WI38 (cell line): ENCODE data around the gene FNDC8.
A peak's percentile ranks its signal among the peaks of the same experiment; 100 is the strongest.

ENCODE experiments used
- H3K4me3 ChIP-seq: 2 replicates; pipeline ENCODE4 v1.5.1; 2011; ENCODE audit warnings: low read depth, mild to moderate bottlenecking, control low read depth, low read length
- CTCF ChIP-seq: IDR thresholded peaks from 2 replicates; pipeline ENCODE4 v1.5.1; 2012; ENCODE audit warnings: low read depth, mild to moderate bottlenecking, control low read depth, low read length

FNDC8 gene

GRCh38 chr17:35163886-35164285 lies 42.5 kb downstream of the FNDC8 start:
- TF ChIP-seq CTCF: no peak

GRCh38 chr17:35164716-35165115 lies 43.3 kb downstream of the FNDC8 start:
- H3K4me3 ChIP-seq: no peak overlapping the region
- TF ChIP-seq CTCF: no peak

More at GRCh38 chr17:35163886-35164285, 42.5 kb downstream of the FNDC8 start:
- H3K4me3 ChIP-seq: no peak overlapping the region

- H3K4me3 ChIP-seq: no peak overlapping the region
- TF ChIP-seq CTCF: no peak
Measured at GRCh38 chr17:35166526-35166925, 45.1 kb downstream of the FNDC8 start.

- H3K4me3 ChIP-seq: no peak overlapping the region
- no peak for TF ChIP-seq CTCF
Measured at GRCh38 chr17:35167046-35167445, 45.6 kb downstream of the FNDC8 start.

- H3K4me3 ChIP-seq: no peak overlapping the region
- no peak for TF ChIP-seq CTCF
Measured at GRCh38 chr17:35167666-35168065, 46.3 kb downstream of the FNDC8 start.

- no peak overlapping the region for H3K4me3 ChIP-seq
- no peak for TF ChIP-seq CTCF
Measured at GRCh38 chr17:35169835-35170363, 48.5 kb downstream of the FNDC8 start.

- TF ChIP-seq CTCF: 0 out of 2 replicates have a peak, but pooled peaks have one; percentile 3
- H3K4me3 ChIP-seq: no peak overlapping the region
Measured at GRCh38 chr17:35170968-35171771, 49.8 kb downstream of the FNDC8 start.
